HFFc6 (cell line): Measurements from ENCODE around the gene PGK1. TPM values are rescaled to one million over a fixed set of nuclear protein-coding genes. Genes with fewer than 3 reads are reported as not detected.

Experiments
- DNase-seq: peaks from one replicate; pipeline ENCODE4 v3.0.0-alpha.2; 2018
- H3K27ac Mint-ChIP-seq: 2 replicates; pipeline ENCODE4 v1.8.0; 2020; ENCODE audit warnings: mild to moderate bottlenecking, mixed read lengths
- H3K27me3 Mint-ChIP-seq: 2 replicates; pipeline ENCODE4 v1.8.0; 2021; ENCODE audit warnings: mild to moderate bottlenecking, moderate library complexity, mixed read lengths; ENCODE audit not compliant: insufficient read depth
- H3K36me3 Mint-ChIP-seq: 2 replicates; pipeline ENCODE4 v1.8.0; 2021; ENCODE audit warnings: low read depth, mixed read lengths
- H3K4me1 Mint-ChIP-seq: 2 replicates; pipeline ENCODE4 v1.8.0; 2020; ENCODE audit warnings: low read depth, mixed read lengths
- H3K4me3 Mint-ChIP-seq: 2 replicates; pipeline ENCODE4 v1.8.0; 2020; ENCODE audit warnings: mild to moderate bottlenecking, moderate library complexity, mixed read lengths
- H3K9me3 Mint-ChIP-seq: 2 replicates; pipeline ENCODE4 v1.8.0; 2020; ENCODE audit warnings: mild to moderate bottlenecking, mixed read lengths
- total RNA-seq, 6 experiments: library from RNA; stranded (reverse); fragmentation: NEBNext Ultra II Directional; extraction: Animal tissue kit (Norgen Biotek cat#: 25700); gene quantifications; 2 replicates in 1 of 6; 3 replicates in 5 of 6; pipeline ENCODE4 v1.2.3, GENCODE V29; 2021
- TF ChIP-seq, protein P1 (sequence below): fragments of 200-600 bp; sonication (generic); IDR thresholded peaks from 2 replicates; pipeline ENCODE4 v1.5.0; 2021; ENCODE audit warnings: antibody characterized with exemption, mild to moderate bottlenecking

Gene PGK1
- total RNA-seq, 6 experiments from 2014 or later: 331 to 409 (median 375) TPM

DNA sequence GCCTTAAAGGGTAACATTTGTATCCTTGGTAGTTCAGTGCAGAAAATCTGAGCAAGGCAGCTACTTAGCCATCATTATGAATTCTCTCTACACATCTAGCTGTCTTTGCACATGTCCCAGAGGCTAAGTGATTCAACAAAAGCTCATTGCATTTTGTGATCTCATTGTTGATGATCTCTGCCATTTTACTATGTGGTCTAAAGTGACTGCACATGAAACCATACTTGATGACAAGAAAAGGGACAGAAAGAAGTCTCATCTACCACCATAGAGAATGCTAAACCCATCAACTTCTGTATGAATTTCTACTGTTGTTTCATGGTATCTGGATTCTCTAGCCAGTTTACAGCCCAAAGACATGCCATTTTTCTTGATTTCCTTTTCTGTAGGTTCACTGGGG is 5.9 kb upstream of the PGK1 start:
- no peak for DNase-seq
- H3K4me3 Mint-ChIP-seq: no peak overlapping the region
- no peak overlapping the region for H3K27ac Mint-ChIP-seq
- no peaks in the 10 kb centered on the region for H3K9me3 Mint-ChIP-seq
- H3K4me1 Mint-ChIP-seq: peaks cover 4% of the 10 kb centered on the region; the same call in 1 of the 2 replicates
- TF ChIP-seq, protein P1, sequence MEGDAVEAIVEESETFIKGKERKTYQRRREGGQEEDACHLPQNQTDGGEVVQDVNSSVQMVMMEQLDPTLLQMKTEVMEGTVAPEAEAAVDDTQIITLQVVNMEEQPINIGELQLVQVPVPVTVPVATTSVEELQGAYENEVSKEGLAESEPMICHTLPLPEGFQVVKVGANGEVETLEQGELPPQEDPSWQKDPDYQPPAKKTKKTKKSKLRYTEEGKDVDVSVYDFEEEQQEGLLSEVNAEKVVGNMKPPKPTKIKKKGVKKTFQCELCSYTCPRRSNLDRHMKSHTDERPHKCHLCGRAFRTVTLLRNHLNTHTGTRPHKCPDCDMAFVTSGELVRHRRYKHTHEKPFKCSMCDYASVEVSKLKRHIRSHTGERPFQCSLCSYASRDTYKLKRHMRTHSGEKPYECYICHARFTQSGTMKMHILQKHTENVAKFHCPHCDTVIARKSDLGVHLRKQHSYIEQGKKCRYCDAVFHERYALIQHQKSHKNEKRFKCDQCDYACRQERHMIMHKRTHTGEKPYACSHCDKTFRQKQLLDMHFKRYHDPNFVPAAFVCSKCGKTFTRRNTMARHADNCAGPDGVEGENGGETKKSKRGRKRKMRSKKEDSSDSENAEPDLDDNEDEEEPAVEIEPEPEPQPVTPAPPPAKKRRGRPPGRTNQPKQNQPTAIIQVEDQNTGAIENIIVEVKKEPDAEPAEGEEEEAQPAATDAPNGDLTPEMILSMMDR: no peak
- H3K27me3 Mint-ChIP-seq: no peaks in the 10 kb centered on the region
- no peaks in the 10 kb centered on the region for H3K36me3 Mint-ChIP-seq

DNA sequence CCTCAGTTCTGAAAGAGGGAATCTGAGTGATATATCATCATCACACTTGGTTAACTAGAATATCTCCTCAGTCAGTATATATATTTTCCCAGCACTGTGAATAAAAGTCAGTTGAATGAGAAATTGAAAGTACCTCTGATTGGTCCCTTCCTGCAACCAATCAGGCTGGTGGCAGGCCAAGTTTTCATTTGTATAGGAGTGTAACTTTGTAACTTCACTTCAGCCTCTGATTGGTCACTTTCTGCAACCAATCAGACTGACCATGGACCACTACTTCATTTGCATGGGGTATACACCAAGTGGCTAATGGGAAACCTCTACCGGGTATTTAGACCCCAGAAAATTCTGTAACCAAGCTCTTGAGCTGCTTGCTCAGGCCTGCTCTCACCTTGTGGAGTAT is 2.0 kb upstream of the PGK1 start:
- Mint-ChIP-seq H3K27ac (no peak overlapping the region), H3K4me3 (peak overlapping the region; percentile 24), H3K27me3 (peaks cover 4% of the 10 kb centered on the region; the same call in 1 of the 2 replicates), H3K4me1 (peaks cover 31% of the 10 kb centered on the region), H3K9me3 (no peaks in the 10 kb centered on the region), H3K36me3 (peaks cover 14% of the 10 kb centered on the region)
- DNase-seq: peak; percentile 16
- TF ChIP-seq, protein P1: no peak

DNA sequence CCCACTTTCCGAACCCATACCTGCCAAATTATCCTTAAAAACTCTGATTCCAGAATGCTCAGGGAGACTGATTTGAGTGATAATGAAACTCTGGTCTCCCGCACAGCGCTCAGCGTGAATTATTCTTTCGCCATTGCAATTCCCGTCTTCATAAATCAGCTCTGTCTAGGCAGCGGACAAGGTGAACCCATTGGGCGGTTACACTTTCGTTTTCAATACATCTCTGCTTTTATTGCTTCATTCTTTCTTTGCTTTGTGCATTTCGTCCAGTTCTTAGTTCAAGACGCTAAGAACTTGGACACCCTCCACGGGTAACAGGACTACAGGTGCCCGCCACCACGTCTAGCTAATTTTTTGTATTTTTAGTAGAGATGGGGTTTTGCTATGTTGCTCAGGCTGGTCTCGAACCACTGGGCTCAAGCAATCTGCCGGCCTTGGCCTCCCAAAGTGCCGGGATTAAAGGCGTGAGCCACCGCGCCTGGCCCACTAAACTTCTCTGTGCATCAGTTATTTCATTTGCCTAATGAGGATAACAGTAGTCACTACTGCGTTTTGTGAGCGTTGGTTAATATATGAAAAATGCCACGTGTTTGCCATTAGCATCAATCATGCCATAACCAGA is 936 bp upstream of the PGK1 start:
- H3K4me1 Mint-ChIP-seq: peaks cover 42% of the 10 kb centered on the region
- peak overlapping the region; percentile 95 for H3K4me3 Mint-ChIP-seq
- H3K27ac Mint-ChIP-seq: peak overlapping the region; percentile 83
- no peaks in the 10 kb centered on the region for H3K9me3 Mint-ChIP-seq
- peaks cover 14% of the 10 kb centered on the region for H3K36me3 Mint-ChIP-seq
- TF ChIP-seq, protein P1: no peak
- DNase-seq: no peak
- peaks cover 4% of the 10 kb centered on the region; the same call in 1 of the 2 replicates for H3K27me3 Mint-ChIP-seq

GRCh38 chrX:78104447-78105176 is 564 bp downstream of the PGK1 start:
- DNase-seq: peak; percentile 13
- peak overlapping the region; percentile 83 for H3K27ac Mint-ChIP-seq
- peaks cover 4% of the 10 kb centered on the region; the same call in 1 of the 2 replicates for H3K27me3 Mint-ChIP-seq
- peaks cover 57% of the 10 kb centered on the region for H3K4me1 Mint-ChIP-seq
- peak overlapping the region; percentile 95 for H3K4me3 Mint-ChIP-seq
- peaks cover 15% of the 10 kb centered on the region for H3K36me3 Mint-ChIP-seq
- no peaks in the 10 kb centered on the region for H3K9me3 Mint-ChIP-seq
- TF ChIP-seq, protein P1: no peak

DNA sequence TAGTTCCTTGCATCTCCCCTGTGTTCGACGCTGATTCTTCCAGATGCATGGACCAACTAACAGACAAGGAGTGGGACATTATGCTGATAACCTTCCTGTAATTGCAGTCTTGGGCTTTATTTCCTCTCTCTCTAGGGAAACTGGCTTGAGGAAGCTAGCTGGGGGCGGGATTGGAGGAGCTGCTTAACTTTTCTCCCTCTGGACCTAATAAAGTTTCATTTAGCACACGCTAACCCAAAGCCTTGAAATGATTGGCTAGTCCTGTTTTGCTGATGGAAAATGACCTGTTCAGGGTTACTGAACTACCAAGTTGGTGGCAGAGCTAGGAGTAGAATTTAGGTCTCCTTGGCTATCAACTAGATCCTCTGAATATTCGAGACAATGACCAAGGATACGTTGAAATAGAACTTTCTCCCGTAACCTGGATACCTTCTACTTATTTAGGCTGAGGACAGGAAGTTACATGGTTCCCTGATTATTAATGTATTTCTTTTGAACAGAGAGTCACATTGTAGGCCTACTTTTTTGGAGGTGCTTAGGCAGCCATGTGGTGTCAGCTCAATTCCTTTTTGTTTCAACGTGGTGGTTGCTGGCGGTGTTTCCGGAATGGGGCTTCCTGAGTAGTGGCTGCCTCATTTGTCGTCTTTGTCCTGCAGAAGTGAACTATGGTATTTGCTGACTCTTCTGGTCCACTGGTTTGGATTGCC is 2.0 kb downstream of the PGK1 start:
- peak overlapping the region; percentile 95 for H3K4me3 Mint-ChIP-seq
- DNase-seq: no peak
- H3K36me3 Mint-ChIP-seq: peaks cover 18% of the 10 kb centered on the region
- peaks cover 59% of the 10 kb centered on the region for H3K4me1 Mint-ChIP-seq
- H3K27me3 Mint-ChIP-seq: peaks cover 4% of the 10 kb centered on the region; the same call in 1 of the 2 replicates
- H3K27ac Mint-ChIP-seq: peak overlapping the region; percentile 58
- no peaks in the 10 kb centered on the region for H3K9me3 Mint-ChIP-seq
- TF ChIP-seq, protein P1: no peak
